Fibroblast of lung (primary cell): ENCODE data around the gene C21orf91. TPM values are rescaled to one million over a fixed set of nuclear protein-coding genes. Genes with fewer than 3 reads are reported as not detected.
A peak's percentile ranks its signal among the peaks of the same experiment; 100 is the strongest.

ENCODE experiments used
- DNase-seq, 2 donors: peaks; one replicate each; pipeline versions ENCODE4 v3.0.0 to v3.0.0-alpha.2; 2010; ENCODE audit warnings: low read depth in 2 of 2
- H2AFZ ChIP-seq: 2 replicates; pipeline ENCODE4 v1.5.1; 2012; ENCODE audit warnings: low read length, control low read depth, inconsistent platforms
- H3K27ac ChIP-seq: 2 replicates; pipeline ENCODE4 v1.5.1; 2011; ENCODE audit warnings: low read length, control low read depth; ENCODE audit not compliant: insufficient read depth
- H3K27me3 ChIP-seq: 2 replicates; pipeline ENCODE4 v1.5.1; 2011; ENCODE audit warnings: mild to moderate bottlenecking, low read length; ENCODE audit not compliant: control insufficient read depth, insufficient read depth
- H3K36me3 ChIP-seq: 2 replicates; pipeline ENCODE4 v1.5.1; 2011; ENCODE audit warnings: low read length; ENCODE audit not compliant: control insufficient read depth, insufficient read depth
- H3K4me1 ChIP-seq: 2 replicates; pipeline ENCODE4 v1.5.1; 2011; ENCODE audit warnings: low read length; ENCODE audit not compliant: control insufficient read depth, insufficient read depth; ENCODE audit errors: extremely low read depth
- H3K4me2 ChIP-seq: 2 replicates; pipeline ENCODE4 v1.5.1; 2011; ENCODE audit warnings: low read length, control low read depth; ENCODE audit not compliant: insufficient read depth; ENCODE audit errors: extremely low read depth
- H3K4me3 ChIP-seq, 4 experiments: fragments of 200-600 bp in 1 of 4; sonication (generic) in 1 of 4; replicated peaks in 1 of 4; 2 replicates each; pipeline ENCODE4 v1.5.1; 2011 to 2016; ENCODE audit warnings: low read length in 4 of 4, low read depth in 3 of 4, mild to moderate bottlenecking in 3 of 4, control low read depth in 2 of 4, inconsistent platforms in 1 of 4, mixed read lengths in 1 of 4; ENCODE audit not compliant: insufficient read depth in 1 of 4; ENCODE audit errors: control extremely low read depth in 1 of 4
- H3K79me2 ChIP-seq: 2 replicates; pipeline ENCODE4 v1.5.1; 2012; ENCODE audit warnings: mild to moderate bottlenecking, low read length, inconsistent platforms; ENCODE audit not compliant: control insufficient read depth, insufficient read depth
- H3K9ac ChIP-seq: 2 replicates; pipeline ENCODE4 v1.5.1; 2011; ENCODE audit warnings: mild to moderate bottlenecking, low read length, control low read depth; ENCODE audit not compliant: insufficient read depth
- H3K9me3 ChIP-seq: 2 replicates; pipeline ENCODE4 v1.5.1; 2012; ENCODE audit warnings: low read depth, low read length; ENCODE audit not compliant: control insufficient read depth, insufficient read depth
- H4K20me1 ChIP-seq: 2 replicates; pipeline ENCODE4 v1.5.1; 2011; ENCODE audit warnings: low read length; ENCODE audit not compliant: control insufficient read depth, insufficient read depth; ENCODE audit errors: extremely low read depth
- EZH2 ChIP-seq: IDR thresholded peaks from 2 replicates; pipeline ENCODE4 v1.5.1; 2012; ENCODE audit warnings: low read length, control low read depth, mild to moderate bottlenecking; ENCODE audit errors: missing control alignments
- polyA plus RNA-seq, 2 donors: library from polyadenylated mRNA; depleted of rRNA in 1 of 2; stranded (reverse) in 1 of 2; unstranded in 1 of 2; fragments of >200 nt; gene quantifications; 2 replicates each; pipeline ENCODE4 v1.2.1, GENCODE V29; 2011 to 2012; ENCODE audit warnings: missing spikeins in 1 of 2
- total RNA-seq: library from RNA; depleted of rRNA; stranded (reverse); fragments of >200 nt; gene quantifications from 2 replicates; pipeline ENCODE4 v1.2.1, GENCODE V29; 2014
- TF ChIP-seq, protein P1 (sequence below), 2 donors: IDR thresholded peaks in 1 of 2; conservative IDR thresholded peaks in 1 of 2; 1 replicate in 1 of 2; 2 replicates in 1 of 2; pipeline ENCODE4 v1.5.1; 2011 to 2012; ENCODE audit warnings: low read length in 2 of 2, control low read depth in 1 of 2, inconsistent platforms in 1 of 2, low read depth in 1 of 2, mild to moderate bottlenecking in 1 of 2

Gene C21orf91
- total and polyA plus RNA-seq, 2 donors (not counting 1 experiment from before 2014, with no cell fraction given), result 11.0 to 13.9 TPM

DNA sequence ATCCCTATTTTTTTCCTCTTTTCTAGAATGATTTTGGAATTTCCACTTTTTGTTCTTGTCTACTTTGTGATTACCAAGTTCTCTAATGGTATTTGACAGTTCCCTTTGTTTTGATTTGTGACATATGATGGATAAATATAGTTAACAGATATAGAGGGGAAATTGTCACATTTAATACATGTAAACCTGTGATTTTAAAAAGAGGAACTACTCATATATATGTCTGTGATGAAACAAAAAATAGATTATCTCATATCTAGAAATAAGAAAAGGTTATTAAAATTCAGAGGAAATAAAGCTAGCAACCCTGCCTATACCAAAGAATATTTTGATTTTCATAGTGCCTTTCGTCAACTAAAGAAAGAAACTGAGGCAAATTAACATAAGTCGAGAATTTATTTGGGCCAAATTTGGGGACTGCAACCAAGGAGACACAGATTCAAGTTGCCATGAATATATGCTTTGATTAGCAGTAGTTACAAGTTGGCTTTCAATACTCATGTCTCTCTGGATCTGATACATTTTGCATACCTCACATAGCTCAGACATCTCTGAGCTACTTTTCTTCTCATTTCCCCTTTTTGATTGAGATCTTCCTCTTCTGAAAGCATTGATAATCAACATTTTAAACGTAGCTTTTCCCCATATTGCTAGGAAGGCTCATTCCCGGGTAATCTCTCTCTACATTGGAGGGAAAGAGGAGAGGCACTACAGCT lies 15.6 kb upstream of the C21orf91 start:
- Histone ChIP-seq H3K4me1 (no peaks in the 10 kb centered on the region), H3K4me3 (no peak overlapping the region), H3K9ac (no peak overlapping the region), H3K4me2 (no peak overlapping the region), H3K36me3 (no peaks in the 10 kb centered on the region), H2AFZ (no peak overlapping the region), H3K9me3 (no peaks in the 10 kb centered on the region), H3K27me3 (peaks cover 3% of the 10 kb centered on the region), H3K27ac (no peak overlapping the region), H3K79me2 (no peaks in the 10 kb centered on the region), H4K20me1 (no peaks in the 10 kb centered on the region)
- no peak for TF ChIP-seq EZH2
- TF ChIP-seq, protein P1, sequence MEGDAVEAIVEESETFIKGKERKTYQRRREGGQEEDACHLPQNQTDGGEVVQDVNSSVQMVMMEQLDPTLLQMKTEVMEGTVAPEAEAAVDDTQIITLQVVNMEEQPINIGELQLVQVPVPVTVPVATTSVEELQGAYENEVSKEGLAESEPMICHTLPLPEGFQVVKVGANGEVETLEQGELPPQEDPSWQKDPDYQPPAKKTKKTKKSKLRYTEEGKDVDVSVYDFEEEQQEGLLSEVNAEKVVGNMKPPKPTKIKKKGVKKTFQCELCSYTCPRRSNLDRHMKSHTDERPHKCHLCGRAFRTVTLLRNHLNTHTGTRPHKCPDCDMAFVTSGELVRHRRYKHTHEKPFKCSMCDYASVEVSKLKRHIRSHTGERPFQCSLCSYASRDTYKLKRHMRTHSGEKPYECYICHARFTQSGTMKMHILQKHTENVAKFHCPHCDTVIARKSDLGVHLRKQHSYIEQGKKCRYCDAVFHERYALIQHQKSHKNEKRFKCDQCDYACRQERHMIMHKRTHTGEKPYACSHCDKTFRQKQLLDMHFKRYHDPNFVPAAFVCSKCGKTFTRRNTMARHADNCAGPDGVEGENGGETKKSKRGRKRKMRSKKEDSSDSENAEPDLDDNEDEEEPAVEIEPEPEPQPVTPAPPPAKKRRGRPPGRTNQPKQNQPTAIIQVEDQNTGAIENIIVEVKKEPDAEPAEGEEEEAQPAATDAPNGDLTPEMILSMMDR (conservative IDR thresholded peaks at IDR 0.05 in 1 of 2, IDR thresholded peaks at IDR 0.05 in 1 of 2; ENCODE audit: low read depth in 1 of 2, low read length in 2 of 2), result no peak
- DNase-seq, result no peak

DNA sequence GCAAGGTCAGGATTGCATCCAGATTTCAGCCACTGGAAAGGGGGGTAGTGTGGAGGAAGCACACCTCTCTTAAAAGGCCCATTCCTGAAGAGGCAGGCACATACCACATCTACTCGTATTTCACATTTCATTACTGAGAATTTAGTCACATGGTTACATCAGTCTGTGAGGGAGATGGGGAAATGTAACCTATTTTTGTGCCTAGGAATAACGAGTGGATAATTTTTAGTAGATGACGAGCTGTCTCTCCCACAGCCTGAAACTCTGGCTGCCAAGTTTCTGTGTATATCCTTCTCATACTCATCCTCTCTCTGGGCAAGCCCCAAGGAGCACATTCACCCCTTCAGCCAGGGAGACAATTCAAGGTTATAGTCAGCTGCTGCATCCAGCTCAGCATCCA lies 10.3 kb upstream of the C21orf91 start:
- peak; percentile 32 to 69 for DNase-seq
- Histone ChIP-seq H3K27me3 (no peaks in the 10 kb centered on the region), H3K9ac (no peak overlapping the region), H3K4me1 (peaks cover 4% of the 10 kb centered on the region), H3K4me3 (no peak overlapping the region), H3K79me2 (no peaks in the 10 kb centered on the region), H3K4me2 (no peak overlapping the region), H2AFZ (peak overlapping the region; percentile 52), H3K9me3 (no peaks in the 10 kb centered on the region), H3K27ac (no peak overlapping the region), H4K20me1 (no peaks in the 10 kb centered on the region), H3K36me3 (no peaks in the 10 kb centered on the region)
- TF ChIP-seq, protein P1 (conservative IDR thresholded peaks at IDR 0.05 in 1 of 2, IDR thresholded peaks at IDR 0.05 in 1 of 2; ENCODE audit: low read depth in 1 of 2, low read length in 2 of 2), result no peak
- TF ChIP-seq EZH2, result no peak

DNA sequence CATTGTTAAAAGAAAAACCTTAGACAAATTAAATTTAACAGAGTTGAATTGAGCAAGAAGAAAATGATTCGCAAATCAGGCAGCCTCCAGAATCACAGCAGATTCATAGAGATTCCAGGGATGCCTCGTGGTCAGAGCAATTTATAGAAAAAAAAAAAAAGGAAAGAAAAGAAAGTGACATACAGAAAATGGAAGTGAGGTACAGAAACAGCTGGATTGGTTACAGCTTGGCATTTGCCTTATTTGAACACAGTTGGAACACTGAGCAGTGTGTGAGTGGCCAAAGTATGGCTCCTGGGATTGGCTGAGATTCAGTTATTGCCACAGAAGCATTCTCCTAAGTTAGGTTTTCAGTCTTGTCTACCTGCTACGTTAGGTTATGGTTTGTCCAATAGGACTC lies 9.1 kb upstream of the C21orf91 start:
- no peaks in the 10 kb centered on the region for H3K36me3 ChIP-seq
- TF ChIP-seq, protein P1 (conservative IDR thresholded peaks at IDR 0.05 in 1 of 2, IDR thresholded peaks at IDR 0.05 in 1 of 2; ENCODE audit: low read depth in 1 of 2, low read length in 2 of 2), result no peak
- no peak for TF ChIP-seq EZH2
- H3K4me3 ChIP-seq, result no peak overlapping the region
- H3K4me1 ChIP-seq, result peaks cover 4% of the 10 kb centered on the region
- DNase-seq, result peak; percentile 52 to 69
- peak overlapping the region; percentile 37 for H3K4me2 ChIP-seq
- H3K27ac ChIP-seq, result no peak overlapping the region
- no peaks in the 10 kb centered on the region for H3K79me2 ChIP-seq
- H3K27me3 ChIP-seq, result no peaks in the 10 kb centered on the region
- no peaks in the 10 kb centered on the region for H3K9me3 ChIP-seq
- no peaks in the 10 kb centered on the region for H4K20me1 ChIP-seq
- H3K9ac ChIP-seq, result no peak overlapping the region
- H2AFZ ChIP-seq, result peak overlapping the region; percentile 22
